Posterior cingulate gyrus (tissue), 11 donors: ENCODE measurements around the gene LEUTX.
"Not testable (repeated sequence)": the region's sequence is repeated elsewhere in the genome, so short reads cannot be mapped to it uniquely, and the experiment has no call there.

Experiments
- DNase-seq, 10 donors: peaks; one replicate each; pipeline versions ENCODE4 v3.0.0 to v3.0.0-alpha.2; 2020 to 2021; ENCODE audit warnings: mixed read lengths in 3 of 10
- intact Hi-C: fragments of 100-400 bp; cut with DNase I; formaldehyde crosslinking; loops from one replicate; pipeline ENCODE4 v1.15.1; 2023

The LEUTX gene, protein sequence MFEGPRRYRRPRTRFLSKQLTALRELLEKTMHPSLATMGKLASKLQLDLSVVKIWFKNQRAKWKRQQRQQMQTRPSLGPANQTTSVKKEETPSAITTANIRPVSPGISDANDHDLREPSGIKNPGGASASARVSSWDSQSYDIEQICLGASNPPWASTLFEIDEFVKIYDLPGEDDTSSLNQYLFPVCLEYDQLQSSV

DNA sequence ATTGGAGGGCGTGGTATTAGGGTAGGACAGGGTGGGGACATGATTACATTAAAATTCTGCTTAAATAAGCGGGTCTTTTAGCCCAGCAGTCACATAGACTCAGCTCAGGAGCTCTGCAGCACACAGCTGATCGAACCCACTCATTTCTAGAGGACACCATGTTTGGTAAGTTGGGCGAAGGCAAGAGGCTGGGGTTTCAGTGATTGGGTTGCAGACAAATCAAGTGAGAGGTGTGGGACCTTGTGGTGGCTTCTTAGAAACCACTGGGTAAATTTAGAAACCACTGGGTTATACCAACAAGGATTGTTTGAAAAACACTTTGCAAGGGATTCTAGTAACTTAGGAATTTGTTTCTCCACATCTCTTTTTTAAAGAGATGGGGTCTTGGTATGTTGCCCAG lies at the start of gene LEUTX:
LEUTX (plus strand) TSS at position 92 of the 400 bp plus-strand sequence; CDS start at position 159, 67 bp downstream.
- intact Hi-C loops = no loop called here
- no peak for DNase-seq

DNA sequence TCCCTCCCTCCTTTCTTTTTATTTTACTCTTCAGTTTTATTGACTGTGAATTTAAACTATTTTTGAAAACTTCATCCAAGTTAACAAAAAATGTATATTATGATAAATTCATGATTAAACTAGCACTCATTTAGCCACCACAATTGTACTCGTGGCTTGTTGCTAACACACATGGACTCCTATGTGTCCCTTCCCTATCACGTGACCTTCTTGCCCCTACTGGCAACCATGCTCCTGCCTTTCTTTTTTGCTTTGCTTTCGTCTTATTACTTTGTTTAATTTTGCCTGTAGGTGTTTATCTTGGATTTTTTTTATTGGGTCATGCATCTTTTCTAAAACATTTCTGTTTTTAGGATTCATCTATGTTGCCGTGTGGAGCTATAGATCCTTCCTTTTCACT lies 49.1 kb upstream of the LEUTX start:
- no peak for DNase-seq
- intact Hi-C loops = no loop called here

DNA sequence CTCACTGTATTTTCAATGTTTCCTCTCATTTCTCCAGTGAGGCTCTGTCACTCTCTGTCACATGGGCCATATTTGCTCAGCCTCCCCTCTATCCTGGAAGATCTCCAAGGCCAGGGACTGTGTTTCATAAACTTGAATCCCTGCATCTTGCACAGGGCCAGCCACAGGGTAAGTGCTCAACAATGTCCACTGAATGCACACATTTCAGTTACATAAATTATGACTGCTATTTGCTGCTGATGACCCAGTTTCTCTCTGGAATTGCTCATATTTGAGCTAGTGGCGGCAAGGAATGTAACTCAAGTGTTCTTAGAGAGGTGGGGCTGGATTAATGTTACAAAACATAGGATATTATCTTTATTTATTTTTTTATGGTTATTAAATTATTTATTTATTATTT lies 47.0 kb upstream of the LEUTX start:
- DNase-seq = no peak
- intact Hi-C loops = no loop called here

DNA sequence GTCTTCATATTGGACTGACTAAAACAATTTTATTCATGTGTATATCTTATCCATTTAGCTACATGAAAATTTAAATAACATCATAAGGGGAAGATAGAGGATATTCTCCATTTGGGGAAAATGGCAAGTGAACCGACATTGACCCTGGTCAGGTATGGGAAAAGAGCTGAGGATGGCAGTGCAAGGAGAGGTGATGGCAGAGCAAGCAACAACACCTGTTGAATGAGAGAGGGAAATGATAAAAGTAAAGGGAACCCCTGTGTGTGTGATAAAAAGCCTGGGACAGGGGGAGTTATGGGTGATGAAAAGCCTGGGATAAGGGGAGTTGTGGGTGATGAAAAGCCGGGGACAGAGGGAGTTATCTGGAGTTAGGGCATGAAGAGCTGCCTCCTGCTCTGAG lies 44.8 kb upstream of the LEUTX start:
- intact Hi-C loops = no loop called here
- DNase-seq = no peak

DNA sequence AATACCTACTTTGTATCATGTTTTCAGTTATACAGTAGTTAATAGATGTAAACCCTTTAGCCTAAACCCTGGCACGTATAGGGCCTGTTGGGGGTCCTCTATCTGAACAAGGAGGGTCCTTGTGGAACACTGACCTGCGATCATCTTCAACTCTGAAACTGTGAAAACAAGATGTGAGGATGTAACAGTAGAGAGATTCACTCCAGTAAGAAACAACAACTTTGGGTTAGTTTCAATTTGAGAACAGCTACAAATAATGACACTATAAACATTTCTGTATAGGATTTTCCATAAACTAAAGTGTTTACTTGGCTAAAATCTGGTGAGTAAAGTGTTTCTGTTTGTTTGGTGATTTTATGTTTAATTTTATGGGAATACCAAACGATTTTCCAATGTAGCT lies 43.0 kb upstream of the LEUTX start:
- intact Hi-C loops = no loop called here
- DNase-seq = no peak

DNA sequence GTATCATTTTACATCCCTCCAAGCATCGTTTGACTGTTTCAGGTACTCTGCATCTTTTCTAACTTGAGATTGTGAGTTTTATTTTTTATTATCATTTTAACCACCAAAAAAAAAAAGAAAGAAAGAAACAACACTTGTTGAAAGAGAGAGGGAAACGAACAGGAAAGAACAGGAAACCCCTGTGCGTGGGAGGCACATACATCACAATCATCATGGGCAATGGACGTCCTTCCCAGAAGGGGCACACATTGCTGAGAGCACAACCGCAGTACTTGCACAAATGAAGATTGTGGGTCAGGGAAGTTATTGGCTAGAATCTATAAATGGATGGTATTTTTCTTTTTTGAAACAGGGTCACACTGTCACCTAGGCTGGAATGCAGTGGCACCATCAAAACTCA lies 42.6 kb upstream of the LEUTX start:
- intact Hi-C loops = no loop called here
- no peak for DNase-seq

DNA sequence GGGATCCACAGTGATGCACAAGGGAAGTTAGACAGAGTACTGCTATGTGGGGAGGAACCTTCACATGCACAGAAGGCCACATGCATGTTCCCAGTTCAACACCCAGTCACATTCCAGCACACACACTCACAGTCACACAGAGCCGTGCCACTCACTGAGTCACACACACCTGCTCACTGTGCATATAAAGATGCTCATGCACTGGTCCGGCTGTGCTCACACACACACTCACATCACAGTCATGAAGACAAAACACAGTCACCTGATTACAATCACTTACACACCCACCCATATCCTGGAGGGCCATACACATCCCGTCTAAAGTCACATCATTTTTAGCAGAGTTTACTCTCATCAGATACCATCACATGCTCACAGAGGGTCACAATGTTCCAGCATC lies 41.3 kb upstream of the LEUTX start:
- no peak for DNase-seq
- intact Hi-C loops = no loop called here

DNA sequence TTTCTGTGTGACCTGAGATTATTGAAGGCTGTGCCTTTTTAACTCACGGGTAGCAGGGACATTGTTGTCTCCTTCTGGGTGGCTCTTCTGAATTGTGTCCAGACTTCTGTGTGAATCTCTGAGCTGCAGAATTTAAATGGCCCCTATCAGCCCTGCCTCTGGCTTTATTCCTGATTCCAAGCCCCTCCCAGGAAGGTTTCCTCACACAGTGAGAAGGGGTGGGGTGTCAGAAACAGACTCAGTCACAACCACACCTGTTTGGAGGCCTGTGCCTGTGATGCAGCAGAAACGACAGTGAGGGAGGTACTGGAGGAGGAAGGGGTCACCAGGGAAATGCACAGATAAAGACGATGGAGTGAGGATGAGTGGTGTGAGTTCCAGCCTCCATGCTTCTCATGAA lies 40.8 kb upstream of the LEUTX start, which contains the start of gene CLC:
CLC (minus strand) TSS at position 139 of the 400 bp plus-strand sequence; CDS start at position 62, 77 bp downstream.
- DNase-seq = no peak
- intact Hi-C loops = no loop called here

DNA sequence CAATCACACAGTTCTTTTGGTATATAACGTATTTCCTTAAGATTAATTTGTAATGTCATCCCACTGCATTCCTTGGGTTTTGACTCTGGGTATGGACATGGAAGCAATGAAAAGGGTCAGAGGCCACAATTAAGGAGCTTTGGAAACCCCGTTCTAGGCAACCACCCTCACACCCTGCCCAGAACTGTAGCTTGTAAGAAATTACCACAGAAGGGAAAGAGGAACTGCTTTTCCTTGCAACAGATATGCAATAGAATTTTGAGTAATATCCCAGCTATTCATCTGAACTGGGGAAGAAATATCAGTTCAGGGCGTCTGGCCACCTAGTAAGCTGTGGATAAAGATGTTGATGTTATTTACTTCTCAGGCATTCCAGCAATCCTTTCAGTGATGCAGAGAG lies 39.8 kb upstream of the LEUTX start:
- DNase-seq = no peak
- intact Hi-C loops = no loop called here

DNA sequence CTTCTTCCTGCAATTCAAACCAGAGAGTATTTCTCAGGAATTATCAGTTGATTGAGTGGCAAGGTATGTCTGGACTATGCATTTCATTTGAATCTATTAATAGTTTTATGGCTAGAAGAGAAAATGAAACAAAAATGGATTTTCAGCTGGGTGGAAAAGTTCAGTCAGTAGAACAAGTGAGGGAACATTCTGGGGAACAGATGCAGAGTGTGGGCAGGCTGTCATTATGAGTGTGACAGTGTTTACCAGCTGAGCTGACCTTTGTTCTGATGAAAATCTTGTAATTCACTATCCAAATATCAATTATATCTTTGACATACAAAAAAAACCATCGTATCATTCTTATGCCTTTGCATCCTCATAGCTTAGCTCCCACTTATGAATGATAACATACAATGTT lies 38.3 kb upstream of the LEUTX start:
- intact Hi-C loops = no loop called here

DNA sequence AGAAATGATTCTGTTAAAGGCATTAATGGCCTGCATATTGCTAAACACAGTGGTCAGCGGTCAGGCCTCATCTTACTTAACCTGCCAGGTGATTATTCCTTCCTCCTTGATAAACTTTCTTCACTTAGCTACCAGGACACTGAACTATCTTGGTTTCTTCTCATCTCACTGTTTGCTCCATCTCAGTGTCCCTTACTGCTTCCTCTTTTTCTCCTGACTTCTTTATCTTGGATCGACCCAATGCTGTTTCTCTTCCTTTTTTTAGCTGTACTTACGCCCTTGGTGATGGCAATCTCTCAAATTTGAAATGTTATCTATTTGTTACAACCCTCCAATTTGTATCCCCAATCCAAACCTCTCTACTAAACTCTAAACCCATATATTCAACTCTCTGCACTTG lies 33.0 kb upstream of the LEUTX start:
- intact Hi-C loops = no loop called here
- DNase-seq = no peak

More for the DNA sequence above, 38.3 kb upstream of the LEUTX start:
- no peak for DNase-seq

DNA sequence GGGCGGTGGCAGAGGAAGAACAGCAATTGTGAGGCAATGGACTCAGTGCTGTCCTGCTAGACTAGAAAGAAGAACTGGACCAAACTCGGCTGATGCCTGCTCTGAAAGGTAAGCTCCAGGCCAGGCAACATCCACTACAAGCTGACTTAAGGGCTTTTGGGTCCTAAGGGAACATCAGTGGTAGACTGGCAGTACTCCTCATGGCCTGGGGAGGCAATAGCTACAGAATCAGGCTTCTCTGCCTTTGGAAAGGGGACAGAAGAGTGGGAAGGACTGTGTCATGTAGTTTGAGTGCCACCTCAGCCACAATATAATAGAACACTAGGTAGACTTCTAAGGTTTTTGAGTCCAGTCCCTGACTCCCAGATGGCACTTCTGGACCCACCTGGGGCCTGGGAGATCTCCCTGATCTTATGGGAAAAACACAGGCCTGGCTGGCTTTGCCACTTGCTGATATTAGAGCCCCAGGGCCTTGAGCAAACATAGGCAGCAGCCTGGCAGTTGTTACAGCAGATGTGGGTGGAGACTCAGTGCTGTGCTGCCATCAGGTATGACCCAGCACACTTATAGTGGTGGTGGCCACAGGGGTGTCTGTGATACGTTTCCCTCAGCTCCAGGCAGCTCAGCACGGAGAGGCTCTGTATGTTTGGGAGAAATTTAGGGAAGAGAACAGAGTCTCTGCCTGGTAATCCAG lies 31.7 kb upstream of the LEUTX start:
- no peak for DNase-seq
- intact Hi-C loops = no loop called here

DNA sequence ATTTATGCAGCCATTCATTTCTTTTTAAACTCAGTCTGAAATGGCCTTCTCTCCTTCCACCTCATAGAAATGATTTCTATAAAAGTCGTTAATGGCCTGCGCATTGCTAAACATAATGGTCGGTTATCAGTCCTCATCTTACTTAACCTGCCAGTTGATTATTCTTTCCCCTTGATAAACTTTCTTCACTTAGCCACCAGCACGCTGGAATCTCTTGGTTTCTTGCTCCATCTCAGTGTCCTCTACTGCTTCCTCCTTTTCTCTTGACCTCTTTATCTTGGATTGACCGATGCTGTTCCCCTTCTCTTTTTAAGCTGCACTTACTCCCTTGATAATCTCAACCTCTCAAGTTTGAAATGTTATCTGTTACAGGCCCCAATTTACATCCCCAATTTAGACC lies 28.7 kb upstream of the LEUTX start:
- no peak for DNase-seq
- intact Hi-C loops = no loop called here

DNA sequence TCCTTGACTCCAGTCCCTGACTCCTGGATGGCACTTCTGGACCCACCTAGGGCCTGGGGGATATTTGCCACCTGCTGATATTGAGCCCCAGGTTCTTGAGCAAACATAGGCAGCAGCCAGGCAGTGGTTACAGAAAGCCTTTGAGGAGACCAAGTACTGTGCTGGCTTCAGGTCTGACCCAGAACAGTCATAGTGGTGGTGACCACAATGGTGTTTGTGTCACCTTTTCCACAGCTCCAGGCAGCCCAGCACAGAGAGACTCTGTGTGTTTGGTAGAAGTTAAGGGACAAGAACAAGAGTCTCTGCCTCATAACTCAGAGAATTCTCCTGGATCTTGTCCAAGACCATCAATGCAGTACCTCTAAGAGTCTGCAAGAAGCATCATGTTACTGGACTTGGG lies 26.3 kb upstream of the LEUTX start:
- intact Hi-C loops = no loop called here
- DNase-seq = no peak

DNA sequence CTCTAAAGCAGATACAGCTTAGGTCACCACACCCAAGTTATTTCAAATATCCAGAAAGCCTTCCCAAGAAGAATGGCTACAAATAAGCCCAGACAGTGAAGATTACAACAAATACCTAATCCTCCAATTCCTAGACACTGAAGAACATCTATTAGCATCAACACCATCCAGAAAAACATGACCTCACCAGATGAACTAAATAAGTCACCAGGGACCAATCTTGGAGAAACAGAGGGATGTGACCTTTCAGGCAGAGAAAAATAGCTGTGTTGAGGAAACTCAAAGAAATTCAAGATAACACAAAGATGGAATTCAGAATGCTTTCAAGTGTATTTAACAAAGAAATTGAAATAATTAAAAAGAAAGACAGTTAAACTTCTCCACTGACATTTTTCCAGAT lies 25.9 kb upstream of the LEUTX start:
- intact Hi-C loops = no loop called here
- DNase-seq = no peak

DNA sequence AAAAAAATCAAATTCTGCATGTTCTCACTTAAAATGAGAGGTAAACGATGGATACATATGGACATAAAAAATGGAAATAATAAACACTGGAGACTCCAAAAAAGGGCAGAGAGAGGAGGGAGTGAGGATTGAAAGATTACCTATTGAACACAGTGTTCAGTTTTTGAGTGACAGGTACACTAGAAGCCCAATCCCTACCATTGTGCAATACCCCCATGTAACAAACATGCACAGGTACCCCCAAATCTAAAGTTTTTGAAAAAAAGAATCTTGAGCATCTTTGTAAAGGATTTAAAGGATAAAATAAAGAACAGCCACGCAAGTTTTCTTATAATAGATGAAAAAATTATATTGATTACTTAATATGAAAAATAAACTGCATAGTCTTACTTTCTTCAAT lies 24.1 kb upstream of the LEUTX start:
- DNase-seq = no peak
- intact Hi-C loops = no loop called here

DNA sequence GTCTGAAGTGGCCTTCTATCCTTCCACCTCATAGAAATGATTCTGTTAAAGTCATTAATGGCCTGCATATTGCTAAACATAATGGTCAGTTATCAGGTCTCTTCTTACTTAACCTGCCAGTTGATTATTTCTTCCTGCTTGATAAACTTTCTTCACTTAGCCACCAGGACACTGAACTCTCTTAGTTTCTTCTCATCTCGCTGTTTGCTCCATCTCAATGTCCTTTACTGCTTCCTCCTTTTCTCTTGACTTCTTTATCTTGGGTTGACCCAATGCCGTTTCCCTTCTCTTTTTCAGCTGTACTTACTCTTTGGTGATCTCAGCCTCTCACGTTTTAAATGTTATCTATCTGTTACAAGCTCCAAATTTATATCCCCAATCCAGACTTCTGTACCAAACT lies 23.7 kb upstream of the LEUTX start:
- no peak for DNase-seq
- intact Hi-C loops = no loop called here

DNA sequence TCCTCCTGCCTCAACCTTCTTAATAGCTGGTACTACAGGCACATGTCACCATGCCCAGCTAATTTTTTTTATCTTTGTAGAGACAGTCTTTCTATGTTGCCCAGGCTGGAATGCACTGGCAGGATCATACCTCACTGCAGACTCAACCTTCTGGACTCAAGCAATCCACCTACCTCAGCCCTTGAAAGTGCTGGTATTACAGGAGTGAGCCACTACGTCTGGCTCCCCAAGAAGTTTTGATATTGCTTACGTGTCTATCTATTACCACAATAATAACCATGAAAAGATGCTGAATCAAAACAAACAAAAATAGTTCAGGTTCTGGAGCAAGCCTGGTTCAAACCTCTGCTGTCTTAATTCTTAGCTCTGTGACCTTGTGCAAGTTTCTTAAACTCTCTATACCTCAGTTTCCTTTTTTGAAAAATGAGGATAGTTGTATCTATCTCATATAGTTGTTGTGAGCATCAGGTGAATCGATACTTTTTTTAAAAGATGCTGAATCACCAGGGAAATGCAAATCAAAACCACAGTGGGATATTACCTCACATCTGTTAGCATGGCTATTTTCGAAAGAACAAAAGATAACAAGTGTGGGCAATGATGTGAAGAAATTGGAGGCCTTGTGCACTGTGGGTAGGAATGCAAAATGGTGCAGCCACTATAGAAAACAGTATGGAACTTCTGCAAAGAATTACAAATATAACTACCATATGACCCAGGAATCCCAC lies 19.0 kb upstream of the LEUTX start:
- intact Hi-C loops = no loop called here
- DNase-seq = no peak

DNA sequence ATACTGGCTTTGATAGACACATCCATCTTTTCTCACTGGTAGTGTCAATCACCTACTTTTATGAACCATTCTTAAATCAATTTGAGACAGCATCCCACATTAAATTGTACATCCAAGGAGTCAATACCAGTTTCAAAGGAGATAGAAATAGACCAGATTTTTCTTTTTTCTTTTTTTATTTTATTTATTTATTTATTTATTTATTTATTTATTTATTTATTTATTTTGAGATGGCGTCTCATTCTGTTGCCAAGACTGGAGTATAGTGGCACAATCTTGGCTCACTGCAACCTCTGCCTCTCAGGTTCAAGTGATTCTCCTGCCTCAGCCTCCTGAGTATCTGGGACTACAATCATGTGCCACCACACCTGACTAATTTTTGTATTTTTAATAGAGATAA lies 16.8 kb upstream of the LEUTX start:
- intact Hi-C loops, DNase-seq: not testable (repeated sequence)

DNA sequence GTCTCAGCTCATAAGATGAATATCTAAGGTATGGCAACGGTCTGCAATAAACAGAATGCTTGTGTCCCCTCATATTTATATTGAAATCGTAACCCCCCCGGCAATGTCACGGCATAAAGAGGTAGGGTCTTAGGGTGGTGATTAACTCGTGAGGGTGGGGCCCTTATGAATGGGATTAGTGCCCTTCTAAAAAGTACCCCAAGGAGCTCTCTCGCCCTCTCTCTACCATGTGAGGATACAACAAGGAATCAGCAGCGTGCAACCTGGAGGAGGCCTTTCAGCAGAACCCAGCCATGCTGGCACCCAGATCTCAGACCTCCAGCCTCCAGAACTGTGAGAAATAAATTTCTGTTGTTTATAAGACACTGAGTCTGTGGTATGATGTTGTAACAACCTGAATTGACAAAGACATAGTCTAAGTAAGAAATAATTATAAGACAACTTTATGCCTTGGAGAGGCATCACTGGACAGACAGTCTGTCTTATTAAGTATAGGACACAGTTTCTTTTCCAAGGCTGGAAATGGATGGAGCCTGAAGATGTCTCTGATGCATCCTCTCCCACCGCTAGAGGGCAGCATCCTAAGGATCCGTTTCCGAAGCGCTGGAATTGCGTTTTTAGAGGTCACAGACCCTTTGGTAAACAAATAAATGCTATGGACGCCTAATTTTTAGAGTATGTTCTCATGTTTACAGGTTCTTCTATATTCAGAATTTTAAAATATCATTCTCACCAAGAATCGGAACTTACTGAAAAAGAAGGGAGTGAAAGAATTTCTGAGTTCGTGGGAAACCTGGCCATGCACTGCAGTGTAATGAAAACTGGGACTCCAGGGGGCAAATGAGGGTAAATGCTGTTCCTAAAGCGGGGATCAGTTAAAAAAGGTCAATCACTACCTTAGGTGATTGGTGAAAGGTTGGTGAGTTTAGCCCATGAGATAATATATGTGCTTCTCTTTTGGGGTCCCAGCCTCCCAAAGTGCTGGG lies 13.3 kb upstream of the LEUTX start:
- intact Hi-C loops = no loop called here
- DNase-seq = peak in 2 of 10 donors; percentile 3 to 33

DNA sequence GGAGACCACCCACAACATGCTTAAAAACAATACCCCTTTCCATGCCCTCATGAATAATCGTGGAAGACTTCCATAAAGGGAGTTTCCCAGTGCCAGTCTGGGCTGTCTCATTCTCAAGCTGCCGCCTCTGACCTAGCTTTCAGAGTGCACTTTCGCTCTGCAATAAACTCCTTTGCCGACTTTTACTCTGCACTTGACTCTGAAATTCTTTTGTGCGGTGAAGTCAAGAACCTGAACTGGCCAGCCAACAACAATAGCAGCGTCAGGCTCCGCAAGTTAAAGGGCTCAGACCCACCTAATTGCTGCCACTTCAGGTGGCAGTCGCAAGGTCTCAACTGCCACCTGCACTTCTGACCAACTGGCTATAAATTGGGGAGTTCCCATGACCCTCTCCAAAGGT lies 10.3 kb upstream of the LEUTX start:
- intact Hi-C loops = no loop called here
- no peak for DNase-seq
